8988T (cell line): ENCODE results near the gene PKP4.
"Not testable (repeated sequence)": the region's sequence is repeated elsewhere in the genome, so short reads cannot be mapped to it uniquely, and the experiment has no call there.

Experiments used
- DNase-seq: peaks from one replicate; pipeline ENCODE4 v3.0.0; 2011

PKP4 gene

DNA sequence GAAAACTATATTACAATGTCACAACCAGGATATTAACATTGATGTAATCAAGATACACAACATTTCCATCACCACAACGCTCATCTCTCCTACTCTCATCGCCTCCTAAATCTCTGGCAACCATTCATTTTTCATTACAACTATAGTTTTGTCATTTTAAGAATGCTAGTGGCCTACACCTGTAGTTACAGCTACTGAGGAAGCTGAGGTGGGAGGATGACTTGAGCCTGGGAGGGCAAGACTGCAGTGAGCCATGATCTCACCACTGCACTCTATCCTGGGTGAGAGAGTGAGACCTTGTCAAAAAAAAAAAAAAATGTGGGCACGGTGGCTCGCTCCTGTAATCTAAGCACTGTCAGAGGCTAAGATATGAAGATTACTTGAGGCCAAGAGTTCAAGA is 10.5 kb downstream of the PKP4 start:
- no peak for DNase-seq

DNA sequence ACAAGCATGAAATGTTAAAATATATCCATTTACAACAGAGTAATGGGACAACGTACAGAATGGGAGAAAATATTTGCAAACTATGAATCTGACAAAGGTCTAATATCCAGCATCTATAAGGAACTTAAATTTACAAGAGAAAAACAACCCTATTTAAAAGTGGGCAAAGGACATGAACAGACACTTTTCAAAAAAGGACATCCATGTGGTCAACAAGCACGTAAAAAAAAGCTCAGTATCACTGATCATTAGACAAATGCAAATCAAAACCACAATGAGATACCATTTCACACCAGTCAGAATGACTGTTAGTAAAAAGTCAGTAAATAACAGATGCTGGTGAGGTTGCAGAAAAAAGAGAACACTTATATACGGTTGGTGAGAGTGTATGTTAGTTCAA is 16.1 kb downstream of the PKP4 start:
- not testable (repeated sequence) for DNase-seq

DNA sequence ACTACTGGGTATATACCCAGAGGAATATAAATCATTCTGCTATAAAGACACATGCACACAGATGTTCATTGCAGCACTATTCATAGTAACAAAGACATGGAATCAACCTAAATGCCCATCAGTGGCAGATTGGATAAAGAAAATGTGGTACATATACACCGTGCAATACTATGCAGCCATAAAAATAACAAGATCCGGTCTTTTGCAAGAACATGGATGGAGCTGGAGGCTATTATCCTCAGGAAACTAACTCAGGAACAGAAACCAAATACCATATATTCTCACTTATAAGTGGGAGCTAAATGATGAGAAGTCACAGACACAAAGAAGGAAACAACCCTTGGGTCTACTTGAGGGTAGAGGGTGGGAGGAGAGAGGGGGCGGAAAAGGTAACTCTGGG is 16.5 kb downstream of the PKP4 start:
- DNase-seq, result not testable (repeated sequence)

DNA sequence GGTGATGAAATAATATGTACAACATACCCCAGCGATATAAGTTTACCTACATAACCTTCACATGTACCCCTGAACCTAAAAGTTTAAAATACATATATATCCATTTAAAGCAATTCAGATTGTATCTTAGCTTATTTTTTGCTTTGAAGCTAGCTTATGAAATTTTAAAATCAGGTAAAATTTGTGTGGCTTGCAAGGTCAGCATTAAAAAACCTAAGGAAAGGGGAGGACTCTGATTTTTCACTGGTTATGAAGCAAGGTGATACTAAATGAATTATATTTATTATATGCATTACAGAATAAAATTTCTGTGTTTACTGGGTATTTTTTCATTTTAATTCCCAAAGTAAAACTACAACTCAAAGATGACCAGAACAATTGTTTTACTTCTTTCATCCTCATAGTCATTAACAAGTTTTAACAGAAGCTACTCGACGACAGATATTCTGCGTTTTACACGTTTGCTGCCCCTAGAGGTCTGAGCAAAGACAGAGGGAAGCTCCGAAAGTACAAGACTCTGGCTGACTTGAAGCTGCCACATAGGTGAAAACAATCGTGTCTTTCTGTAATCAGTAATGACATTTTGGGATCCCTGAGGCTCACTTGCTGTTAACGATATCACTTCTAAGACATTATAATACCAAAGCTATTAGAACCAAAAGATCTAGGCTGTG is 17.1 kb downstream of the PKP4 start:
- no peak for DNase-seq

DNA sequence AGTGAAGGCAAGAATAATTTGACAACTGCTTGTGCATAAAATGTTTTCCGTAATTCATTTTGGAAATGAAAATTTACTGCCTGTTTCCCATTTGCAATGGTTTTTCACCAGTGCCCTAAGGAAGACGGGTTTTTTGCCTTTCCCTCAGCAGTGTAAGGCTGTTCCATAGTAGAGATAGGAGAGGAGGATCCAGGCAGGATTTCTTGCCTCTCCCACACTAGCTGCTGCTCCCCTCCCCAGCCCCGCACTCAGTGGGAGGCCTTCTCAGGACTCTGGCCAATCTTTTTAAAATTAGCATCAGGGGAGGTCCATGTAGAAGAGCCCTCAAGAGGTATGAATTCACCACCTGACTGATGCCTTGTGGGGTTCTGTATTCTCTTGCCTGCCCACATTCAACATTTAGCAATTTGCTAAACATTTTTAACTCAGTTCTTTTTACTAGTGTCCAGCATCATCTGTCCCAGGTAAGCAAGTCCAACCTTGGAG is 17.8 kb downstream of the PKP4 start:
- not testable (repeated sequence) for DNase-seq

DNA sequence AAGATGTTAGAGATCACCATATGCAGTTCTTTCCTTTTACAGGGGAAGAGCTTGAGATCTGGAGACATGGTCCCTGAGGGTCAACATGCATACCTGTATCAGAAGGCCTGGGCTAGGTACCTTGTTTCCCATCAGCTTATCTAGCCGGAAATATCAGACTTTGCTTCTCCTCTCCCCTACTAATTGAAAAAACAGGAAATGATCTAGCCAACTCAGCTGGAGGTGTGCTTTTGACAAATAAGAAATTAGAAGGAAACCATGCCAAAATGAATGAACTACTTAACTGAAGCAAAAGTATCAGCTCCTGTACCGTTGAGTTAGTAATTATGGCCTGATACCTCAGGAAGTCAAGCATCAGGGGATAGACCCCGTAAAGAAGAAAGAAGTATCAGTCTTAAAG is 20.4 kb downstream of the PKP4 start:
- DNase-seq, result no peak

DNA sequence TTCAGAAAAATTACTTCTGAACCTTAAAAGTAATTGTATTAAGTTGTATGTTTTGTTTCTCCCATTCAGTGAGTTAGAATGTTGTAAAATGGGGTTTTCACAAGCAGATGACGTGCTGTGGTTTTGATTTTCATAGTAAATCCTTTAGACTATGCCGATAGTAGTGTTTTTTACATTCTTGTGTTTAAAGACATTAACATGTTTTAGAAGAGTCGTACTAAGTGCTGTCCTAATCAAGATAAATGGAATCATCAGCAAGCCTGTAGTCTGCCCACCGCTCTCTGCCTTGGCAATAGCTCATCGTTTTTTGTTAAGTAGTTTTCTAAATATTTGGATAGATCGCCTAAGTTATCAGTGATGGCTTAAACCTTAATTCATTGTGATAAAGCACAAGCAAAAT is 21.5 kb downstream of the PKP4 start:
- DNase-seq, result no peak

DNA sequence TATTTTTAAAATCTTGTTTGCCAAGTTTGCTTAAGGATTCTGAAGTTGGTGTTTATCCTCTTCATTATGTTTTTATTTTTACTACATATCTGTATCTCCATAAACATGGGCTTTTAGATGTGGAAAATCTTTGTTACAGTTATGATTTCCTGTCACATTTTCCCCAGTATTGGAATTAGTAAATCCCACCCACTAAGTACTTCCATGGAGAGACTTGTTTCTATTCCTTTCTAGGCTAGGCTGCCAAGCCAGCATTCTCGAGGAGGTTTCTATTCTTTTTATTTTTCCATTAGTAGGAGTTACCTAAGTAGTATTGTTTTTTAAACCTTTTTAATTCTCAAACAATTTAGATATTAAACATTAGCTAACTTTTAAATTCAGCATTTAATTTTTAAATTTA is 22.1 kb downstream of the PKP4 start:
- no peak for DNase-seq

DNA sequence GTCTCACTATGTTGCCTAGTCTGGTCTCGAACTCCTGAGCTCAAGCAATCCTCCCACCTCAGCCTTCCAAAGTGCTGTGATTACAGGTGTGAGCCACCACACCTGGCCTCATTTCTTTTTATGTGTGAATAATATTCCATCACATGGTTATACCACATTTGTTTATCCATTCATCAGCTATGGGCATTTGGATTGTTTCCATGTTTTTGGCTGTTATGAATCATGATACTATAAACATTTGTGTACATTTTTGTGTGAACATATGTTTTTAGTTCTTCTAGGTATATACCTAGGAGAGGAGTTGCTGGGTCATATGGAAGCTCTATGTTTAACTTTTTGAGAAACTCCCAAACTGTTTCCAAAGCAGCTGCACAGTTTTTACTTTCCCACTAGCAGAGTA is 24.4 kb downstream of the PKP4 start:
- no peak for DNase-seq

DNA sequence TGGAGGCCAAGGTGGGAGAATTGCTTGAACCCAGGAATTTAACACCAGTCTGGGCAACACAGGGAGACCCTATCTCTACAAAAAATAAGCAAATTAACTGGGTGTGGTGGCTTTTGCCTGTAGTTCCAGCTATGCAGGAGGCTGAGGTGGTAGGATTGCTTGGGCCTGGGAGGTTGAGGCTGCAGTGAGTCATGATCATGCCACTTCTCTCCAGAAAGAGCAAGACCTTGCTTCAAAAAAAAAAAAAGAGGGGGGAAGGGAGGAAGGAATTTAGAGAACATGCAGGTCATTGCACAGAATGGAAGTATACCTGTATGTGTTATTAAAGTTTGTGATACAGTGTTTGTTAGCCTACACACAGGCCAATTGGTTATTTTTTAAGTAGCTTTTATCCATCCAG is 25.8 kb downstream of the PKP4 start:
- no peak for DNase-seq

DNA sequence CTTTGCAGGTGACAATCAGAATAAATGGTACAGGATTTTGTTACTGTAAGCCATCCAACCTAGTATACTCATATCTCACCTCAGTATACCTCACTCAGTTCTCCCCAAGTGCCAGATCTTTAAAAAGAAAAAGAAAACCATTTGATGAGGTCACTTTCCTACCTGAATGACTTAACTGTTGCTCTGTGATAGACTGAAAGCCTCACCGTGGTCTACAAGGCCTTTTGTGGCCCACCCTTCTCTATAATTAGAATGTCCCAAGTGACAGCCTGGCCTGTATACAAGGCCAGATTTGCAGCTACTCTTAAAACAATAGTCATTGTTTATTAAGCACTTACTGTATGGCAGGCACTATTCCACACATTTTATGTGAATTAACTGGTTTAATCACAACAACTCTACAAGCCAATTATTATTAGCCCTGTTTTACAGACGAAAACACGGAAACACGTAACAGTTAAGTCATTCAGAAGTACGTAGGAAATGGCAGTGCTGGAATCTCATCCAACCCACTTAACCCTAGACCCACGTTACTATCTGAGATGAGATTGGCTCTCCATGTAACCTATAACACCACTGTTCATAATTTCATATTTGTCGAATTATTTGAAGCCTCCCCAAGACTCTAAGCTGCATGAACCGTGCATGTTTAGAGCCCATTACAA is 28.3 kb downstream of the PKP4 start:
- no peak for DNase-seq

DNA sequence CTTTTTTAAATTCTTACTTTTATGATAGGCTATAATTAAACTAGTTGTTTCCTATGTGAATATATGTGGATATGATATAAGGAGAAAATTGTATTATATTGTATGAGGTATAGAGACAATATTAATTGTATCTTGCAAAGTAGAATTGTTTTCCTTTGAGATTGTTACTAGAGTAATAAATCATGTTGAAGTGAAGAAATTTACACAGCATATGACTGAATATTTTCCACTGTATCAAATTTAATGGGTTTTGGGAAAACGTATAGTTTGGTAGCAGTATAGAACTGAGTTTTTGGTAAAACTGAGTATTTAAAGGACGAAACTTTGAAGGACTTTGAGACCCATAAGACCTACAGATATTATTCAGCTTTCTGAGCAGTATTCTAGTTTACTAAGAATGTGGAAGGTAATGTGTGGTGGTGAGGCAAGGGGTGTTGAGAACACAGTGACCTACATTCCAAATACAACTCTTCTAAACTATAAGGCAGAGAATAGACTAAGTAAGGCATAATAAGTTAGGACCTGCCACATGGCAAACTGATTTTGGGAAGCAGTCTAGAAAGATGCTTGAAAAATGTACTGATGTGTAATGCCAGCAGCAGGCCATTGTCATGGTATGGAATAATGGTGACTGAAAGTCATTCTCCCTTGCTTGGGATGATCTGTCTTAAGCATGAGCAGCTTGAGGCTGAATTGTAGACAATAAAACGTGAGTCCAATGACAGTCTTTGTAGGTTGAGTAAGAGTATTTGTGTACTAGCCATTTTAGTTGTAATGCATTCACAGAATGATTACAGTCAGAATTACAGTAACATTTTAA is 29.6 kb downstream of the PKP4 start:
- DNase-seq, result no peak

DNA sequence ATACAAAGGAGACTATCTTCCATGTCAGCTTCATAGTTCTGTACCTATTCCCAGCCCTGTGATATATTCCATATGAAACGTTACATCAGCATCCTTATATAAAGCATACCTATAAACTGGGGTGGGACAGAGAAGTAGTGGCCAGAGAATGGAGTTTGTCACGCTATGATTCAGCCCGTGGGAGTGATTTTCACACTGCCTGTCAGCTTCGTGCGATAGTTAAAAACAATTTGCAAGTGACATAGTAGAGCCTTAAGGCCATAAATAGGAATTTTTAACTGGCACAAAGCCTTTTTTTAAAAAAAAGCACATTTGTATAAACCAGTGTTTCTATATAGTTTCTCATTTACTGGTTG is 30.2 kb downstream of the PKP4 start:
- DNase-seq, result no peak

DNA sequence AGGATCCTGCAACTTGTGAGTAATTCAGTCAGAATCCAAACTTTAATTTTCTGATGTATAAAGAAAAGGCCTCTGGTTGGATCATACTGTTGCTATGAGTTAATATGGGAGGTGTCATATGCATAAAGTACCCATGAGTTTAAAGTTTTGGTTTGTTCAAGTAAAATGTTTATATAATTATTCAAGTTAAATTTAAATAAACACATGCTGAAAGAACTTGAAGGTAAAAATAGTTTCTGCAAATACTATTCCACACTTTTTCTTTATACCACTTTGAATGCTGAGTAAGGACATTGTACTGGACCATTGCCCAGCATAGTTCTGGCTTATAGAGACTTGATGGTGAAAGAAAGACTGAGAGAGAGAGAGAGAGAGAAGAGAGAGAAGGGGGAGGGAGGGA is 30.7 kb downstream of the PKP4 start:
- DNase-seq, result no peak

DNA sequence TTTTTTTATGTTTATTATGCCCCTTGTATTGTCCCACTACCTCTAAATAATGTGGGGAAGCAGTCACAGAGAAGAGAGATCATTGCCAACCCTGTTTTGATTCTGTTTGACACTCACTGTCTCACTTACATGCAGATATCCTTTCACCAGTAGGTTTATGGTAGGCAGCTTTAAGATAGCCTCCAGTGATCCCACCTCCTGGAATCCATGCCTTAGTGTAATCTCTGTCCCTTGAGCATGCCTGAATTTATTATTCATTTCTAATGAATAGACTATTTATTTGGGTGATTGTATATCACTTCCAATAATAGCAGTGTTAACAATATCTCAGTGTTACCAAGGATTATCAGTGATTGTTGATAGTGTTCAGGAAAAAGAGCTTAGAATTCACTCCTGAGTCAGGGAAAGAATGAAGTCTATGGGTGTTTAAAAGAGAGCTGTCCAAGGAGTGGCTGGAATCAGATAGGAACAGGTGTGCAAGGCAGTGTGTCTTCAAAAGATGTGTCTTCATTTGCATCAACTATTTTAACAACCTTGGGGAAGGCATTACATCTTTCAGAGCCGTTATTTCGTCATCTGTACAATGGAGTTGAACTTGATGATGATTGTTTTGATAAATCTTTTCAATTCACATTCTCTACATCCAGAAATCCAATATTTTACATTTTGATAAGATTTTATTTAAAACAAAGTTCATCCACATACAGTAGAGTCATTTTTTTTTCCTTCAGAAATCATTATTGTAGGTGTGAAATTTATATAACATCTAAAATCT is 31.9 kb downstream of the PKP4 start:
- DNase-seq, result no peak

DNA sequence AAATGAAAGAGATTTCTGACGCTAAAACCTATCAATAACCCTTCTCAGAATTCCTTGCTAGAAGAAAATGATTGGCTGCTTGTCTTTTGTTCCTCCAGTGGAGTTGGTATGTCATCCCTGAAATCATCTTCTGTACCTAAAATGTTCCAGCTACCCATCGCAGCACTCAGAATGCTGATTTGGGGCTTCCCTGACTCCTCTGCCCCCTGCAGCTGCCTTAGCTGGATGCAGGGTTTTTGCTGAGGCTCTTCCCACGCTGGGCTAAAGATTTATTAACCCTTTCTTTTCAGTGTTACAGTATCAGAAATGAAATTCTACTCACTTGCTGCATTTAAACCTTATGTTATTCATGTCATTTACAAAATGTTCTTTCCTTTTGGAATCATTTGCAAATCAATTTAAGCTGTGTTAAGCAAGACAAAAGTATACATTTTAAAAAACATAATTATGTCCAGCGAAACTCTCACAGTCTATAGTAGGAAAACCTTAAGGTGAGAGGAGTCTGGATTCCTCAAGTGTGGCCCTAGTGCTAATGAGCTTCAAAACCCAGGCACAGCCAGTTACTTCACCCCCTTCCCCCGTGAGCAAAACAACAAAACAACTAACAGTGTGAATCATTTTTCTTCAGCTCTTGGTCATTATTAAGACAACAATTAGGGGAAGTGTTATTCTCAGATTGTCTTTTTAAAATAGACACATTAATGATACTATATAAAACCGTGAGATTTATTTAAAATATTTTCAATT is 32.8 kb downstream of the PKP4 start:
- no peak for DNase-seq

DNA sequence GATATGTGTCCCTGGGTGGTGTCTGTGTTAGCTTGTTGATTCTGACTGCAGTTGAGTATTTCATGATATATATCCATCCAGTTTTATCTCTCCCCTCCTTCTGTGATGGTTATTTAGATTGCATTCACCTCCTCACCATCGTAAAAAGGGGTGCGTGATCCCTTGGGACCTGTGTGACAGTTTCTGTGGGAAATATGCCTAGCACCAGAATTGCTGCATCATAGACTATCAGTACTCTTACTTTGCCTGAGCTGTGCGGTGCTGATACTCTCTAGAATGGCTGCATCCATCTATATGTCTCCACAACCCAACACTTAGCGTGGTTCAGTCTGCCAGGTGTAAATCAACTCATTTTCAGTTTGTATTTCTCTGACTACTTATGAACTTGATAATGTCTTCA is 34.3 kb downstream of the PKP4 start:
- DNase-seq, result no peak

DNA sequence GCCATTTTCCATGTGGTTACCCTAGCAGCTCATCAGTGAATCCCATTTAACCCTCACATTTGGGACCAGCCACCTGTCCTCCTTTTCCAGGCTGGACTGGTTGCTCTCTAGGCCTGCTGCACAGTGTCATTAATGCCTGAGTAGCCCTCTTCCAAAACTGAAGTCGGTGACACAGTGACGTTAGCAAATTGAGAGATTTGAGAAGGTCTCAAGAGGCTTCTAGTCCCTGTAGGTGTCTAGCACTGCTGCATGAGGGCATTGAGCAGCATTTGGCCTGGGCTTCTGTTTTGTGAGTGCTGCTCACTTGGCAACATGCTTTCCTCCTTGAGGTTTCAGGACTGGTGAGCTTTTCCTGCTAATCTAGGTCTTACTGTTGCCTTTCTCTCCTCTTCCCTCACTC is 36.7 kb downstream of the PKP4 start:
- DNase-seq, result no peak

DNA sequence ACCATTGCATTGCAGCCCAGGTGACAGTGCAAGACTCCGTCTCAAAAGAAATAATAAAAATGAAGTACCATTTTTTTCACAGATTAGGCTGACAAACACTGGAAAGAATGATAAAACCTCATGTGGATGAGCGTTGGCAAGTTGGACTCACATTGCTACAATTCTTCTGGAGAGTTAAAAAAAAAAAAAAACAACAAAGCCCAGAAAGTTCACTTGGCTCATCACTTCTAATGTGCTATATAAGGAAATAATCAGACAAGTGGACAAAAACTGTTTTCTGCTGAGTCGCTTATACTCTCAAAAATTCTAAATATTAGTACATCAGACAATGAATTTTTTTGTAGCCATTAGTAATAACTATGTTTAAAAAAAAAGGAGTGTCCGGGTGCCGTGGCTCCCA is 38.4 kb downstream of the PKP4 start:
- no peak for DNase-seq

DNA sequence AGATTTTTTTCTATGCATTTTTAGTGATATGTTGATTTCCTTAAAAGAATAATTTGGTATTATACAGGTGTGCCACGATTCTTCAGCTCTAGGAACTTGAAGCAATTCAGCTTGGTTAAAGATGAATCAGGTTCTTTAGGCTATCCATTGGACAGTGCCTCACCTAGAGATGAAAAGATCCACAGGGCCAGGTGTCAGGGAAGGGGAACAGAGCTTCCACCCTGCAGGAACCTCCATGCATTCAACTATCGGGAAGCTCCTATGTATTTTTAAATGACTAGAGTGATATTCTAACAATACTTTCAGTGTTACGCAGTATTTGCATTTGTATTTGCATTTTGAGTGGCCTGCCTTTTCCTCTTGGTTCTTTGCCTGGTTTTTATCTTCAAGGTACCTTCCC is 40.2 kb downstream of the PKP4 start:
- DNase-seq, result no peak

DNA sequence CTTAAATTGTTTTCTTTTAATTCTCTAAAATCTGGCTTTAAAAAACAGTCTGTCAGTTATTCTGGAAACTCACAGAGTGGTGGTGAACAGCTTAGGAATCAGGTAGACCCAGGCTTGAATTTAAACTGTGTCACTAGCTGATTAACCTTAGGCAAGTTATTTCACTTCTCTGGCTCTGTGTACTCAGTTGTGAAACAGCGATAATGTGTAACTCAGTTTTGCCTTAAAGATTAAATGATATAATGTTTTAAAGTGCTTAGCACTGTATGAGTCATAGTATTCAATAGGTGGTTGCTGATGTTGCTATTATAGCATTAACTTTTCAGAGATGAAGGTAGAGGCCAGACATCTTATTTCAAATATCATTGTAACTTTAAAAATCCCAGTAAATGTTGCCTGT is 40.7 kb downstream of the PKP4 start:
- DNase-seq, result no peak

DNA sequence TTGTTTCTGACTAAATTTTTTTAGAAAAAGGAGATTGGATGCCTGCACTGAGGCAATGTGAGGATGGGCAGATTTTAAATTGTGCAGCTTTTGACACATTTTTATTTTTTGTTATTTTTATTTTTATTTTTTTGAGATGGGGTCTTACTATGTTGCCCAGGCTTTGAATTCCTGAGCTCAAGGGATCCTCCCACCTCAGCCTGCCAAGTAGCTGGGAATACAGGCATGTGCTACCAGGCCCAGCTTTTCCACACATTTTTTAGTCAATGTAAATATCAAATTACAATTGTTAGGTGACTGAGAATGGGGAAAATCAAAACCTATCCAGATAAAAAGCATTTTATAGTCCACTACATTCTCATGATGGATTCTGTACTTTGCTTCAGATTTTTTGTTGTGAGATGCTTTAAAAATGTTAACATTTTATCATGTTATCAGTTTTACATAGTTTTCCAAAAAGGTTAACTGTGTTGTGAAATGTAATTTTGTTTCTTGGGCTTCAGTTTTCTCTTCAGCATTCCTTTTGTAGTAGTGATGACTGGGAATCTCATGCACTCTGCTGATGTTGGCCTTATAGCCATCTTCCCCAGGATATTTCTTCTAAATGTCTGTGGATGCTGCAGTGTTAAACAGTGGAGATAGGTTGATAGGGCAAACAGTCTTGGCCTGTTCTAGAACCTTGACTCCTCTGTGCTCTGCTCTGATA is 41.4 kb downstream of the PKP4 start:
- no peak for DNase-seq
